GM13976 (cell line): ENCODE measurements around the gene DENND10.

Experiments
- DNase-seq: peaks from one replicate; pipeline ENCODE4 v3.0.0; 2012; ENCODE audit warnings: low spot score
- CTCF ChIP-seq: IDR thresholded peaks from 2 replicates; pipeline ENCODE4 v1.5.1; 2012; ENCODE audit warnings: borderline replicate concordance, mild to moderate bottlenecking; ENCODE audit not compliant: insufficient read depth; ENCODE audit errors: extremely low read depth, missing control alignments, control extremely low read depth
- in situ Hi-C: fragments of 300-500 bp; cut with MboI; formaldehyde crosslinking; loops from one replicate; pipeline ENCODE4 v1.12.0; 2022; ENCODE audit warnings: low sequenced_read_pairs, mixed read lengths, inconsistent platforms; ENCODE audit not compliant: unreplicated experiment

DENND10 gene

GRCh38 chr10:119103903-119104653 is at the start of gene DENND10:
TSS of gene DENND10 (plus strand) at chr10:119104113. CDS start at chr10:119104143, 30 bp downstream.
- no peak for TF ChIP-seq CTCF
- DNase-seq, result peak; percentile 98
- in situ Hi-C loops, result no loop called here

GRCh38 chr10:119055472-119055871 is 48.4 kb upstream of the DENND10 start:
- DNase-seq, result no peak
- in situ Hi-C loops, result no loop called here
- no peak for TF ChIP-seq CTCF

- no peak for TF ChIP-seq CTCF
- in situ Hi-C loops, result no loop called here
- DNase-seq, result no peak
Observed at GRCh38 chr10:119058010-119058409, 45.9 kb upstream of the DENND10 start.

GRCh38 chr10:119059557-119059956 is 44.4 kb upstream of the DENND10 start:
- no peak for TF ChIP-seq CTCF
- in situ Hi-C loops, result no loop called here
- no peak for DNase-seq

- no peak for TF ChIP-seq CTCF
- in situ Hi-C loops, result no loop called here
- DNase-seq, result no peak
Observed at GRCh38 chr10:119060107-119060506, 43.8 kb upstream of the DENND10 start.

GRCh38 chr10:119061352-119061751 is 42.6 kb upstream of the DENND10 start:
- DNase-seq, result no peak
- TF ChIP-seq CTCF, result no peak
- in situ Hi-C loops, result no loop called here
